GM10266 (cell line): ENCODE results near the gene COMMD10.
"Not testable (repeated sequence)": the region's sequence is repeated elsewhere in the genome, so short reads cannot be mapped to it uniquely, and the experiment has no call there.

ENCODE experiments used
- DNase-seq: peaks from one replicate; pipeline ENCODE4 v3.0.0; 2012; ENCODE audit errors: extremely low spot score
- CTCF ChIP-seq: IDR thresholded peaks from 2 replicates; pipeline ENCODE4 v1.5.1; 2012; ENCODE audit warnings: mild to moderate bottlenecking, low read depth; ENCODE audit not compliant: control insufficient read depth, insufficient read depth; ENCODE audit errors: missing control alignments

The COMMD10 gene

GRCh38 chr5:116075191-116075831, 9.5 kb upstream of the COMMD10 start:
- TF ChIP-seq CTCF = no peak
- DNase-seq = no peak

GRCh38 chr5:116076496-116076895, 8.3 kb upstream of the COMMD10 start:
- peak; percentile 73 for DNase-seq
- TF ChIP-seq CTCF = no peak

- DNase-seq = no peak
- no peak for TF ChIP-seq CTCF
Measured at GRCh38 chr5:116078199-116078598, 6.6 kb upstream of the COMMD10 start.

GRCh38 chr5:116084287-116084691, 536 bp upstream of the COMMD10 start:
- peak; percentile 62 for DNase-seq
- no peak for TF ChIP-seq CTCF

- DNase-seq = not testable (repeated sequence)
Measured at GRCh38 chr5:116086309-116086708, 1.5 kb downstream of the COMMD10 start.

GRCh38 chr5:116088062-116088461, 3.2 kb downstream of the COMMD10 start:
- TF ChIP-seq CTCF = no peak
- DNase-seq = no peak

GRCh38 chr5:116090302-116090701, 5.5 kb downstream of the COMMD10 start:
- no peak for DNase-seq
- no peak for TF ChIP-seq CTCF

- TF ChIP-seq CTCF = no peak
- DNase-seq = no peak
Measured at GRCh38 chr5:116091416-116091815, 6.6 kb downstream of the COMMD10 start.
